Ascending aorta (tissue), 2 donors: ENCODE measurements around the gene GLIS2. TPM values are rescaled to one million over a fixed set of nuclear protein-coding genes. Genes with fewer than 3 reads are reported as not detected.

ENCODE experiments used
- DNase-seq, 2 donors: peaks; one replicate each; pipeline ENCODE4 v3.0.0-alpha.2; 2019; ENCODE audit warnings: low spot score in 2 of 2
- H3K27ac ChIP-seq, 2 donors: fragments of 200-600 bp; sonication (generic); one replicate each; pipeline ENCODE4 v1.5.1; 2016 to 2017; ENCODE audit warnings: mild to moderate bottlenecking in 1 of 2
- H3K27me3 ChIP-seq: fragments of 200-600 bp; sonication (generic); one replicate; pipeline ENCODE4 v1.5.1; 2017
- H3K36me3 ChIP-seq, 2 donors: fragments of 200-600 bp; sonication (generic); one replicate each; pipeline ENCODE4 v1.5.1; 2016
- H3K4me1 ChIP-seq, 2 donors: fragments of 200-600 bp; sonication (generic); one replicate each; pipeline ENCODE4 v1.5.1; 2016 to 2017; ENCODE audit warnings: mild to moderate bottlenecking in 1 of 2
- H3K4me3 ChIP-seq, 2 donors: fragments of 200-600 bp; sonication (generic); one replicate each; pipeline ENCODE4 v1.5.1; 2016 to 2017; ENCODE audit warnings: mild to moderate bottlenecking in 1 of 2
- H3K9me3 ChIP-seq, 2 donors: fragments of 200-600 bp; sonication (generic); one replicate each; pipeline ENCODE4 v1.5.1; 2016
- CTCF ChIP-seq, 3 experiments: fragments of 200-600 bp in 2 of 3; fragments of 450-650 bp in 1 of 3; sonication (generic) in 2 of 3; IDR thresholded peaks; one replicate each; pipeline ENCODE4 v1.5.1; 2016 to 2019; ENCODE audit warnings: antibody characterized with exemption in 3 of 3, mild to moderate bottlenecking in 1 of 3, moderate library complexity in 1 of 3
- intact Hi-C: fragments of 100-400 bp; cut with DNase I; formaldehyde crosslinking; loops from one replicate; pipeline ENCODE4 v1.15.1; 2023
- total RNA-seq: library from RNA; depleted of rRNA; stranded (reverse); fragments of >200 nt; gene quantifications from one replicate; pipeline ENCODE4 v1.1.0, GENCODE V29; 2016

The GLIS2 gene
- total RNA-seq, 1 donor from 2014 or later = 16.8 TPM

- no peak for TF ChIP-seq CTCF (IDR thresholded peaks at IDR 0.05)
- intact Hi-C loops = loop anchor here (1.0 kb wide), 1 partner anchor 8 kb away; no protein-coding TSS in a partner anchor
- Histone ChIP-seq H3K4me3 (peak overlapping the region in 1 of 2 donors; percentile 16), H3K27ac (peak overlapping the region; percentile 61 to 86), H3K36me3 (no peaks in the 10 kb centered on the region), H3K4me1 (peaks cover 2 to 16% of the 10 kb centered on the region in 2 donors), H3K27me3 (no peaks in the 10 kb centered on the region), H3K9me3 (no peaks in the 10 kb centered on the region)
- peak in 1 of 2 donors; percentile 92 for DNase-seq
These were observed 16.9 kb upstream of the GLIS2 start for GRCh38 chr16:4298761-4299522.

GRCh38 chr16:4301177-4301576 lies 14.7 kb upstream of the GLIS2 start:
- DNase-seq = no peak
- H3K27me3 ChIP-seq = no peaks in the 10 kb centered on the region
- H3K27ac ChIP-seq = no peak overlapping the region

GRCh38 chr16:4301968-4302367 lies 13.9 kb upstream of the GLIS2 start:
- intact Hi-C loops = no loop called here
- no peak for TF ChIP-seq CTCF (IDR thresholded peaks at IDR 0.05)
- Histone ChIP-seq H3K4me1 (peaks cover 0 to 11% of the 10 kb centered on the region in 2 donors), H3K27me3 (no peaks in the 10 kb centered on the region), H3K36me3 (no peaks in the 10 kb centered on the region), H3K9me3 (no peaks in the 10 kb centered on the region), H3K27ac (no peak overlapping the region), H3K4me3 (no peak overlapping the region)
- no peak for DNase-seq

More at GRCh38 chr16:4301177-4301576, 14.7 kb upstream of the GLIS2 start:
- Histone ChIP-seq H3K36me3 (no peaks in the 10 kb centered on the region), H3K4me1 (peaks cover 0 to 11% of the 10 kb centered on the region in 2 donors), H3K9me3 (no peaks in the 10 kb centered on the region), H3K4me3 (no peak overlapping the region)
- TF ChIP-seq CTCF (IDR thresholded peaks at IDR 0.05) = no peak
- intact Hi-C loops = no loop called here

- H3K4me3 ChIP-seq = no peak overlapping the region
- H3K36me3 ChIP-seq = no peaks in the 10 kb centered on the region
- no peaks in the 10 kb centered on the region for H3K27me3 ChIP-seq
- H3K27ac ChIP-seq = no peak overlapping the region
- intact Hi-C loops = no loop called here
- no peaks in the 10 kb centered on the region for H3K9me3 ChIP-seq
- peaks cover 0 to 11% of the 10 kb centered on the region in 2 donors for H3K4me1 ChIP-seq
- TF ChIP-seq CTCF (IDR thresholded peaks at IDR 0.05) = no peak
- DNase-seq = no peak
These were observed 11.9 kb upstream of the GLIS2 start for GRCh38 chr16:4303973-4304372.

- TF ChIP-seq CTCF (IDR thresholded peaks at IDR 0.05) = no peak
- peak overlapping the region; percentile 77 to 85 for H3K27ac ChIP-seq
- intact Hi-C loops = loop anchor here (1.0 kb wide), 2 partner anchors 7 to 9 kb away; no protein-coding TSS in a partner anchor
- H3K36me3 ChIP-seq = no peaks in the 10 kb centered on the region
- peak overlapping the region; percentile 53 for H3K4me3 ChIP-seq
- peaks cover 0 to 7% of the 10 kb centered on the region in 2 donors for H3K4me1 ChIP-seq
- DNase-seq = no peak
- no peaks in the 10 kb centered on the region for H3K27me3 ChIP-seq
- no peaks in the 10 kb centered on the region for H3K9me3 ChIP-seq
These were observed 9.2 kb upstream of the GLIS2 start for GRCh38 chr16:4306470-4307214.
